Right lobe of liver (tissue), 6 donors: ENCODE results near the gene CRIM1. TPM values are rescaled to one million over a fixed set of nuclear protein-coding genes. Genes with fewer than 3 reads are reported as not detected.

ENCODE experiments used
- ATAC-seq, 4 donors: fragments of 200-7000 bp; cut with Tn5 transposase; one replicate each; pipeline ENCODE4 v1.9.1; 2020; ENCODE audit warnings: mild to moderate bottlenecking in 4 of 4, moderate library complexity in 4 of 4
- DNase-seq, 3 donors: peaks; one replicate each; pipeline ENCODE4 v3.0.0-alpha.2; 2020
- H3K27ac ChIP-seq, 3 donors: fragments of 200-600 bp; one replicate each; pipeline ENCODE4 v1.8.0; 2022
- H3K27me3 ChIP-seq, 2 donors: fragments of 200-600 bp; one replicate each; pipeline ENCODE4 v1.8.0; 2022
- H3K36me3 ChIP-seq, 4 donors: fragments of 200-600 bp; sonication (generic) in 1 of 4; one replicate each; pipeline versions ENCODE4 v1.5.1 to v1.8.0; 2017 to 2022; ENCODE audit warnings: control low read depth in 1 of 4
- H3K4me1 ChIP-seq, 4 donors: fragments of 200-600 bp; sonication (generic) in 1 of 4; one replicate each; pipeline versions ENCODE4 v1.5.1 to v1.8.0; 2017 to 2022; ENCODE audit warnings: control low read depth in 1 of 4
- H3K4me3 ChIP-seq, 3 donors: fragments of 200-600 bp; one replicate each; pipeline ENCODE4 v1.8.0; 2022
- H3K9me3 ChIP-seq, 4 donors: fragments of 200-600 bp; sonication (generic) in 1 of 4; one replicate each; pipeline versions ENCODE4 v1.5.1 to v1.8.0; 2017 to 2022; ENCODE audit warnings: control low read depth in 1 of 4
- POLR2A ChIP-seq: fragments of 450-650 bp; IDR thresholded peaks from one replicate; pipeline ENCODE4 v1.6.1; 2017; ENCODE audit warnings: antibody characterized with exemption, mild to moderate bottlenecking
- WGBS: methylation state at CpG from one replicate; pipeline ENCODE4 v1.1.6; 2018; ENCODE audit warnings: low coverage, low lambda C conversion rate; ENCODE audit not compliant: insufficient coverage; ENCODE audit errors: missing lambda C conversion rate; 5-methylcytosine and 5-hydroxymethylcytosine counted together
- intact Hi-C, 2 donors: fragments of 100-400 bp; cut with DNase I; formaldehyde crosslinking; loops; one replicate each; pipeline versions ENCODE4 v1.11.2 to v1.14.1; 2022
- total RNA-seq, 6 experiments: library from RNA; depleted of rRNA in 2 of 6; stranded (reverse); fragments of >200 nt in 2 of 6; fragmentation: NEBNext Ultra II Directional in 3 of 6; extraction: Animal tissue kit (Norgen Biotek cat#: 25700) in 3 of 6; gene quantifications; one replicate each; pipeline versions ENCODE4 v1.1.0 to v1.2.4, GENCODE V29; 2016 to 2023
- TF ChIP-seq, protein P1 (sequence below), 4 donors: fragments of 200-600 bp in 3 of 4; fragments of 450-650 bp in 1 of 4; IDR thresholded peaks; one replicate each; pipeline versions ENCODE4 v1.5.1 to v1.8.0; 2016 to 2022; ENCODE audit warnings: antibody characterized with exemption in 4 of 4, mild to moderate bottlenecking in 2 of 4
- donor health status: DM: no; HTN: yes; CAD: no.
- donor health status: DM: no; HTN: no; CAD: no.
- donor health status: DM: no; HTN: no; CAD: no.
- donor health status: DM: no; HTN: yes; CAD: no.
- donor health status: DM: no; HTN: yes; CAD: no.

CRIM1 gene
- total RNA-seq, 6 experiments from 2014 or later, result 4.2 to 30.5 (median 16.7) TPM

DNA sequence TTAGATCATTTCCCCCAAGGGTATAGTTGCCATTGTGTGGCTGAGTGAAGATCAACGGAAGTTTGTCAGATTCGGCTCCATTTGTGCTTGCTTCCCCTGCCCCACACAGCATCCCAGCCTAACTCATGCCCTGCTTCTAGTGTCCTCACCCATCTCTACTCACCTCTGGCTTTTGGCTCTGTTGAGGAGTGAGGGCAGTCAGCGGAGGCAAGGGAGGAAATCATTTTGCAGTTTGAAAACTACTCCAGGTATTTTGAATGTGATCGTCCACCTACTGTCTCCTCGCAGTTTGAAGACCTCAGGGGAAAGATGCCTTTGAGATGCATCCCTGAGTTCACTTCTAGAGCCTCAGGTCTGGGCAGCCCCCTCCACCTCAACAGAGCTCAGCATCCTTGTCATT lies 126.1 kb downstream of the CRIM1 start:
- WGBS, result 65% methylated on average over 2 of the region's 5 CpGs
- no peaks in the 10 kb centered on the region for H3K36me3 ChIP-seq
- no peak for TF ChIP-seq POLR2A
- TF ChIP-seq, protein P1, sequence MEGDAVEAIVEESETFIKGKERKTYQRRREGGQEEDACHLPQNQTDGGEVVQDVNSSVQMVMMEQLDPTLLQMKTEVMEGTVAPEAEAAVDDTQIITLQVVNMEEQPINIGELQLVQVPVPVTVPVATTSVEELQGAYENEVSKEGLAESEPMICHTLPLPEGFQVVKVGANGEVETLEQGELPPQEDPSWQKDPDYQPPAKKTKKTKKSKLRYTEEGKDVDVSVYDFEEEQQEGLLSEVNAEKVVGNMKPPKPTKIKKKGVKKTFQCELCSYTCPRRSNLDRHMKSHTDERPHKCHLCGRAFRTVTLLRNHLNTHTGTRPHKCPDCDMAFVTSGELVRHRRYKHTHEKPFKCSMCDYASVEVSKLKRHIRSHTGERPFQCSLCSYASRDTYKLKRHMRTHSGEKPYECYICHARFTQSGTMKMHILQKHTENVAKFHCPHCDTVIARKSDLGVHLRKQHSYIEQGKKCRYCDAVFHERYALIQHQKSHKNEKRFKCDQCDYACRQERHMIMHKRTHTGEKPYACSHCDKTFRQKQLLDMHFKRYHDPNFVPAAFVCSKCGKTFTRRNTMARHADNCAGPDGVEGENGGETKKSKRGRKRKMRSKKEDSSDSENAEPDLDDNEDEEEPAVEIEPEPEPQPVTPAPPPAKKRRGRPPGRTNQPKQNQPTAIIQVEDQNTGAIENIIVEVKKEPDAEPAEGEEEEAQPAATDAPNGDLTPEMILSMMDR (IDR thresholded peaks at IDR 0.05), result no peak
- no peaks in the 10 kb centered on the region for H3K9me3 ChIP-seq
- intact Hi-C loops, result no loop called here
- H3K27ac ChIP-seq, result no peak overlapping the region
- H3K4me3 ChIP-seq, result no peak overlapping the region
- H3K4me1 ChIP-seq, result no peaks in the 10 kb centered on the region
- DNase-seq, result no peak
- ATAC-seq, result no peak
- H3K27me3 ChIP-seq, result no peaks in the 10 kb centered on the region

DNA sequence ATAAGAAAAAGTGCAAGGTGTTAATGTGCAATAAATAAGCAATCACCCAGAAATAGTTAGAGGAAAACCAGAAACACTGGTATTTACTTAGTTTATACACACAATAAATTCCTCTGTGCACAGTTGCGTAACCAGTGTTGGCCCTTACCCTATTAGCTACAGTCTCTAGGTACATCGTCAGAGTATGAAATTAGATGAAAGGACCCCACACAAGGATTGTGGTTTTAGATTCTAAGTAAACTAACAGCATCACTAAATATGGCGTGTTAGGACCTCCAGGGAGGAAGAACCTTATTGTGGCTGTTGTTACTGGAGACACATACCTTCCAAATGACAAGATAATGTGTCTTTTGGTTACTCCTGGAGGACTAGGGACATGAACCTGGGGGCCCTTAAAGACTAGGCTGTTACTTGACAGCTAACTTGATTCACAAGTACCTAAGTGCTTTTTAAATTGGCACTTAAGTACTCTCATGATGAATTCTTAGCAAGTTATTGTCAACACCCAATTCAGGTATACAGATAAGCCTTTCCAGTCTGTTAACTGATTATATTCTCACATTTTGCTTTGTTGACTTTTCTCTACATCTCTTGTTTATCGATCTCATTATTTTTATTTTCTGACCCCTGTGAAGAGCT lies 127.1 kb downstream of the CRIM1 start:
- no peak overlapping the region for H3K4me3 ChIP-seq
- 59% methylated on average over 4 of the region's 4 CpGs for WGBS
- no peaks in the 10 kb centered on the region for H3K9me3 ChIP-seq
- ATAC-seq (no peak), DNase-seq (no peak)
- TF ChIP-seq POLR2A, result no peak
- TF ChIP-seq, protein P1 (IDR thresholded peaks at IDR 0.05), result no peak
- H3K27ac ChIP-seq, result no peak overlapping the region
- H3K36me3 ChIP-seq, result no peaks in the 10 kb centered on the region
- intact Hi-C loops, result no loop called here
- no peaks in the 10 kb centered on the region for H3K4me1 ChIP-seq
- no peaks in the 10 kb centered on the region for H3K27me3 ChIP-seq

DNA sequence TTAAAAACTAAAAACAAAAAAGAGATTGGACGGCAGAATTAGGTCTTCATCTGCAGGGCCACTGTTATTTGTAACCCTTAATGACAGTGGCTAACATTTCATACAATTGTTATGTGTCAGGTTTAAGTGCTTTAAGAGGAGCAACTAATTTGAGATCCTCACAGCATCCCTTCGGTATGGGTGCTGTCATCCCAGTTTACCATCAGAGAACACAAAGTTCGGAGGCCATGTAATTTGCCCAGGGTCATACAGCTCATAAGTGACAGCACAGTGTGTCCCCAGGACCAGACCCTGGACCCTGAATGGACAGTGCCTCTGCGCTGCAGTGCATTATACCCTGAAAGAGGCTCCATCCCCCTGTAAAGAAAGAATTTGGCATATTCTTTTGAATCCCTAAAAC lies 127.7 kb downstream of the CRIM1 start:
- WGBS, result 90% methylated on average over 2 of the region's 4 CpGs
- H3K4me3 ChIP-seq, result no peak overlapping the region
- H3K27ac ChIP-seq, result peak overlapping the region in 1 of 3 donors; percentile 14
- ATAC-seq (no peak), DNase-seq (no peak)
- TF ChIP-seq, protein P1 (IDR thresholded peaks at IDR 0.05), result no peak
- no peak for TF ChIP-seq POLR2A
- H3K4me1 ChIP-seq, result no peaks in the 10 kb centered on the region
- intact Hi-C loops, result no loop called here
- H3K27me3 ChIP-seq, result no peaks in the 10 kb centered on the region
- no peaks in the 10 kb centered on the region for H3K36me3 ChIP-seq
- no peaks in the 10 kb centered on the region for H3K9me3 ChIP-seq

DNA sequence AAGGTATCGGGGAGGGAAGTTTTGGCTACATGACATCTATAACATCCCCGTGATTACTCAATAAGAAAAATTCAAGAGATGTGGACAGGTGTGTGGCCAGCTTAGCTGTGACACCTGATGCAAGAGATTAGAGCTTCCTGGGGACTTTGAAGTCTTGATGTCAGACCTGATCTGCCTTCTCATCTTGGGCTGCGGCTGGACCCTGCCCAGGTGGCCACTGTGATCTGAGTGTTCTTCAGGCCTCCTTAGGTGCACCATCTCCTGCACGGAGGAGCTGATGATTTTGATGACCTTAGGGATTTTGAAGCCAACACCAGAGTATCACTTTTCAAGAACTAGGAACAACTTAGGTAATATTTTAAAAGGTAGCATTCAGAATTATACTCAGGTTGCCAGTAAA lies 128.9 kb downstream of the CRIM1 start:
- DNase-seq (no peak), ATAC-seq (peak in 1 of 4 donors; percentile 13)
- WGBS, result 86% methylated on average over 4 of the region's 4 CpGs
- Histone ChIP-seq H3K27me3 (no peaks in the 10 kb centered on the region), H3K4me3 (no peak overlapping the region), H3K4me1 (no peaks in the 10 kb centered on the region), H3K36me3 (no peaks in the 10 kb centered on the region), H3K9me3 (no peaks in the 10 kb centered on the region), H3K27ac (peak overlapping the region in 1 of 3 donors; percentile 45)
- intact Hi-C loops, result no loop called here
- TF ChIP-seq, protein P1 (IDR thresholded peaks at IDR 0.05), result no peak
- no peak for TF ChIP-seq POLR2A
